GM19372 (cell line): ENCODE results near the gene FTCDNL1.

Experiments
- ATAC-seq: cut with Tn5 transposase; IDR thresholded peaks from one replicate; pipeline ENCODE4 v1.9.1; 2021; ENCODE audit warnings: mild to moderate bottlenecking, low read depth, moderate library complexity; ENCODE audit not compliant: unreplicated experiment

FTCDNL1 gene

DNA sequence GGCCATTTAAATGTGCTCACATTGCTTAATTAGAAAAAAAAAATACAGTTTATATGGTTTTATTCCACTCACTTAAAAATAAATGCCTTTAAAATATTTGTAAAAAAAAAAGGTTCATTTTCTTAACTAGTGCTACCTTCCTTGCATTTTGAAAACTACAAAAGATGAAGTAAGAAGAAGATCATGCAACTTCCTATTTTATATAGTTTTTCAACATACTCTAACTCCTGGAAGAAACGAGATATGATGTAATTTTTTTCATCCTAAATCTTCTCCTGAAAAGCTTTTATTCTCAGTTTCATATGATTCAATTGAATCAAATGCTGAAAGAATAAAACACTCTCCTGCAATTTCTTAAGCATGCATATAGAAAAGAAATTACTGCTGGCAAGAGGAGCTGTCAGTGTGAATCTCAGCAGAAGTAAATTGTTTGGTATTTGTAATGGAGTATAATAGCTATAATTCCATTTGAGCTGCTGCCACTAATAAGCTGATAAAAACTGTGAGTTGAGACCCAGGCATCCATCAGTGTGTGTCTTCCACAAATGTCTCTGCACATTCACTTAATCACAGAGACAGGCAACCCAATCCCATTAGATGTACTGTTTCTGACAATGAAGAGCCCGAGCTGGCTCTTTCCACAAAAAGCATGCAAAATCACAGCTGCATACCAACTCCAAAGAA lies 3.7 kb downstream of the FTCDNL1 start:
- no peak for ATAC-seq

DNA sequence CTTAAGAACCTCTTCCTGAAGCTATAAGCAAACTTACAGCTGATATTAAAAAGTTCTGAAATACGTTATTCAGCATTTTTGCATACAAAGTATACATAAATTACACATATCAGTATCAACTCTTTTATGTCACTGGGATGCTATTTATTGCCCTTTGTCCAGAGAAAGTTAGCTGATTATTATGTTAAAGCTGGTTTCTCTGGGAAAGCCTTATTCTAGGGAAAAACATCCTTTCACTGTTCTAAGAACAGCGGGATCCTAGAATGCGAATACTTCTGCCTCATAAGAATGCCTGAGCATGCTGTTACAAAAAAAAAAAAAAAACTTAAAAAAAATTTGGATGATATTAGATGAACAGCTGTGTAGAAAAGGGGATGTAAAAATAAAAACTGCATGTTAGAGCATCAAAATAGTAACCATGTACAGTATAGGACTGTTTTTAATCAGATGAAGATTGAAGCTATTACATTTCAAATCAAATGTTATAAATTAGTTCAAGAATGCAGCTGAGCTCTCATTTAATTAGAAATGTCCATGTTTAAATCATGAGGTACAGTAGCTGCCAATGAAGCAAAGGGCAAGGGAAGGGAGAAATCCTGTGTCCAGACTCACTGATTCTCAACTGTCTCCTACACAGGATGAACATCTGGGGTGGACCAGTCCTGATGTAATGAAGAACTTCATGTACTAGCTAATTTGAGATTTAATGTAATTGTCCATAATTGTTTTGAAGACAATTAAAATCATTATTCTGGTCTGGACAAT lies 8.2 kb downstream of the FTCDNL1 start:
- ATAC-seq, result no peak

DNA sequence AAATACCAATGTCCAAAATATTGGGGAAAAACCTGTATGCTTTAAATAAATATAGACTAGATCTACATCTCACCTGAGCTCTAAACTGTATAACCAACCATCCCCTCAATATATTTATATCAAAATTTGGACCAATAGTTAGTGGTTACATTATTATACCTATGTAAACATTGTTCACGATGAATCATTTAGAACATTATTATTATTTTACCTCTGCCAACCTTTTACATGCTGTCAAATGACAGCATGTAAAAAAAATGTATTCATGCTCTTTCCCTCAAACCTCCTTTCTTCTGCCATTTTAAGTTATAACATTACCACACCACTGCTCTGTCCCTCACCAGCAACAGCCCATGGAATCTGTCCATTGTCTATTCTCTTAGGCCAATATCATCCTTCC lies 9.6 kb downstream of the FTCDNL1 start:
- ATAC-seq, result no peak

DNA sequence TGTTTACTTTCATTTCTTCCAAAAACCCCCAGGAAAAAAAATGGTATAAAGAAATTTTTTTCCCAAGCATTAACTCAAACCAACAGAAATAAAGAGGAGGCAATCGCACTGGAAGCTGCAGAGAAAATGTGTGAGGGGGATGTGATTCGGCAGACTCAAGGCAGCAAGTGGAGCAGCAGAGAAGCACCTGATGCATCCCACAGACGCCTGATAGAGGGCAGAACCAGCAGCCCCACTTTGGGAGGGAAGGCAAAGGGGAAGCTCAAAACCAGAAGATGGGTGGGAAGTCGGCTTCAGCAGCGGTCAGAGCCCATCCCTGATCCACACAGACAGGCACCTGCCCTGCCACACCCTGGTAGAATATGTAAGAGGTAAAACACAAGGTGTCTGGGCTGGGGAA lies 12.6 kb downstream of the FTCDNL1 start:
- no peak for ATAC-seq

DNA sequence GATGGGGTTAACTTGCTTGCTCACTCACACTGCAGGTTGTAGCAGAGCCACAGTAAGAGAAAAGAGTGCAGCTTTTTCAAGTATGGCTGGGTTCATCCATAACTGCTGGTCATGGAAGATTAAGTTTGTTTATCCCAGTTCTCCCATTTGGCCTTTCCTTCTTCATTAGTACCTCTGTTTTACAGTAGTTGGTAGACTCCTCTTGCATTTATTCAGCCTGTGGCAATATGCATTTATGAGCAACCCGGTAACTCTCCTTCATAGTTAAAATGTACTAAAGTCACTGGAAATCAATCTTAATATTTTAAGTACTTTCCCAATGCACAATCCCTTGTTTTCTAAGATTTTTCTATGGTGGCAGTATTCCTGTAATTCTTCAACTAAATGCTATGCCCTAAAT lies 14.0 kb downstream of the FTCDNL1 start:
- ATAC-seq, result no peak

DNA sequence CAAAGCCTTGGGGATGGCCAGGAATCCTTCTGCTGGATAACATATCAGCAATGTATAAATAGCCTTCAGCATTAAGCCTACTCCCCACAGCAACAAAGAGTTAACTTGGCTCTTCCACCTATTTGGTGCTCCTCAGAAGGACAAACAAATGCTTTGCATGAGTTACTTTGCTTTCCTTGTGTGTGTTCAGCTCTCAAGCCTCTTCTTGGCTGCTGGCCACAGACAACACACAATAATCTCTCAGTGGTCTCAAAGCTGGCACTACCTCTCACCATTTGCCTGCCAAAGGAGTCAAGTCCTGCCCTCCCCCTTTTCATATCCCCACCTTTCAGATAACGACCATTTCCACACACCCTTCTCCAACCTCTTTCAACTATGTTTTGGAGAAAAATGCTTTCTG lies 17.5 kb downstream of the FTCDNL1 start:
- no peak for ATAC-seq

DNA sequence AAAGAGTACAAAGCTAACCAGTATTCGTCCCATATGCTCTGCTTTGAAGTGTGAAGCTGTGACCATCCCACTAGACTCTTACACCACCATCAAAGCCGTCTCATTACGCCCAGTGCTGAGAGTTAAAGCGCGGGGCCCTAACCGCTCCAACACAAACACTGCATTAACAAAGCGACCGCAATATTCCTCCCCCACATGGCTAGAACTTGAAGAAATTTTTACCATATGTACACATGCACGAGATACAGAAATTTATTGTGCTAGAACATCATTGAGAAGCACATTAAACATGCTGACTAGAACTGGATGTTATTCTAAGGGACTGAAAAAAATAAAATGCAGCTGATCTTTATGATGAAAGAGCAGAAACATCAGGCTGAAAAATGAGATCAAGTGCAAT lies 20.5 kb downstream of the FTCDNL1 start:
- ATAC-seq, result no peak

DNA sequence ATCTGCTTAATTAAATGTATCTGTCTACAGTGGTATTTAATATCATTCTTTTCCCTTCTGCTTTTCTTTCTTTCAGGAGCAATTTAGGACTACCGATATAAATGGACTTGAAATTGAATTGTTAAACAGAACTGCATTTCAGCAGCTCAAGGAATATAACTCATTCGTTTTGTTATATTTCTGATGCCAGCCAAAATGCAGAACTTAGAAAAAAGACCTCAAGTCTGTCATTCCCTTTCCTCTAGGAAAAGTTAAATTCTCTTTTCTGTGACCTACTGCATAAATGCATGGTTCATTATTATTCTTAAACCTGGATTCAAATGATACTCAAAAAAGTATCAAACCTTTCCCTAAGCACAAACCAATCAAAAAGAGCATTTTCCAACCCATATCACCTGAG lies 21.4 kb downstream of the FTCDNL1 start:
- no peak for ATAC-seq

DNA sequence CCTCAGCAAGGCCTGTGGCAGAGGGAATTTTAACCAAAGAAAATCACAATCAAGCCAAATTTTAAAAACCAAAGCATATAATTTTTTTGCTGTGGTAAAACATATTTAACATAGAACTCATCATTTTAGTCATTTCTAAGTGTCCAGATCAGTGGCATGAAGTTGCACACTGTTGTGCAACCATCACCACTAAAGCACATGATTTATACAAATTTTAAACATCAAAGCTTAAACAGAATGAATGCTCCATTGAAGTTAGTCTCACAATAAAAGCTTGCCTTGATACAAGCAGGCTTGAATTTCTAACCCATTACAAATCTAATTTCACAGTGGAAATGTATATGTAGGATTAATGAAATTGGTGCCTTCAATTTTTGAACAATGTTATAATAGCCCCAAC lies 31.2 kb downstream of the FTCDNL1 start:
- ATAC-seq, result no peak

DNA sequence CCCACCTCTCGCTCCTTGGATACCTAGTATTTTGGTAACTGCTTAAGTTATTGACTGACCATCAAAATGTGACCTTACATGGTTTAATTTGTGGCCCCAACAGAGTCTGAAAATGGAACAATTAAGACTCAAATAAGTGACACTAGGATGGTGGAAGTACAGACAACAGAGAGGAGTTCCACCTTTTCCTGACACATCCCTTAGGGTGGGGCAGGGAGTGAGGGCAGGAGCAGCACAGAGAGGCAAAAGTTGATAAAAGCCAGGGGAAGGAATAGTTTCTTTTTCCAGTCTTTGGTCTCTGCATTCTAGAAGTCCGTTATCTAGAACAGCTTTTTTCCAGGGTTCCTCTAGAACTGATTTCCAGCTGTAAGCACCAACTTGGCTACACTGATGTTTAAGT lies 32.2 kb downstream of the FTCDNL1 start:
- ATAC-seq, result no peak

DNA sequence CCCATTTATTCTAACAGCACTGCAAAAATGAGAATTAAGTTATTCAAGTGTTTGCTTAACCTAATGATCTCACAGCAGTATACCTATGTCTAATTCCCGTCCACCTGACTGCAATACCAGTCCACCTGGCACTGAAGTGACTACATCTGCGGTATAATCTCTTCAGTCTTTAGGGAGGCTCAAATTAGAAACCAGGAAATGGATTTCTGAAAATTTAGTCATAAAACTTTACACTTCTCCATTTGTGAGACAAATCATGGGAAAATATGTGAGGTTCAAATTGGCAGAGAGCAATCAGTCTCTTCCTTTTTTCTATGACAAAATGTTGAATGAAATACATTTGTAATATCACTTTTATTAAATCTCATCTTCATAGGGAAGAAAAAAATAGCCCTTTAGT lies 33.0 kb downstream of the FTCDNL1 start:
- no peak for ATAC-seq

DNA sequence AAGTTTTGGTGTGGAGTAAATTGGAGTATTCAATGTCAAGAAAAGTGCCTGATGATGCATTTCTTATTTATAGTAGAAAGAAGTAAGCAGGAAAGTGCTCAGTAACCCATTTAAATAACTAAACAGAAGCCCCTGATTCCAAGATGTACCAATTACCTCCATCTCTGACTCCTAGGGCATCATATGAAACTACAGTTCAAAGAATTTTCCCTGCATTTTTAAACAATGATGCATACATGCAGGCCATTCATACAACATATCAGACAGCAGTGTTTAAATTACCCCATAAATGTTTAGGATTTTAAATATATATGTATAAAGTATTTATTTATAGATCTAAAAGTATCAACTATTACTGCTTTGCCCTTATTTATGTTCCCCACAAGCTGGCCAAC lies 36.2 kb downstream of the FTCDNL1 start:
- ATAC-seq, result no peak

DNA sequence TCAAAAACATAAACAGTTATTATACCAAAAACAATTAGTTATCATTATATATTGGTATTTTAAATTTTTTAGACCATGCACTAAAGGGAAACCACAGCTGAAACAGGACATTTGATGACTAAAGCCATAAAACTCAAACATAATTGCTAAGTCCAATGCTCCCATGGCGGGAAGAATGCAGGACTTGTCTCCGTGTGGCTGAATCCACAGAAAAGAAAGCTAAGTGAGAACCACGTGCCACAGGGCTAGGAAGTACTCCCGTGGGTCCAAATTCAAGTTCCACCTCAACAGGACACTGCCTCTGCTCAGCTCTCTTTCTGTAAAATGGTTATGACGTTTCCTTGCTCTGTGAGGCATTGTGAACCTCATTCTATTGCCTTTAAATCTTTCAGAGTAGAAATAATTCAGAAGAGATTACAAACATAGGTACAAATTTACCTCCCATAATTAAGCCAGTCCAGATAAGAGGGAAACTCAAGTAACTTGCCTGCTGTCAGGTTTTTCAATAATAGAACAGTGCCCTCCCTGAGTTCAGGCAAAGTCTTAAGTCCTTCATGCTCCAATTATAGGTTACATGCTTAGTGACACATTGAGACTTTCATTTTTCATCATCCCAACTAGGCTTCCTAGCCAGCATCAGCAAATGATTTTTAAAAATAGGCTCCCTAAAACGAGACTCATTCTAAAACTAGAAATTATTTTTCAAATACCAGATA lies 36.7 kb downstream of the FTCDNL1 start:
- no peak for ATAC-seq

DNA sequence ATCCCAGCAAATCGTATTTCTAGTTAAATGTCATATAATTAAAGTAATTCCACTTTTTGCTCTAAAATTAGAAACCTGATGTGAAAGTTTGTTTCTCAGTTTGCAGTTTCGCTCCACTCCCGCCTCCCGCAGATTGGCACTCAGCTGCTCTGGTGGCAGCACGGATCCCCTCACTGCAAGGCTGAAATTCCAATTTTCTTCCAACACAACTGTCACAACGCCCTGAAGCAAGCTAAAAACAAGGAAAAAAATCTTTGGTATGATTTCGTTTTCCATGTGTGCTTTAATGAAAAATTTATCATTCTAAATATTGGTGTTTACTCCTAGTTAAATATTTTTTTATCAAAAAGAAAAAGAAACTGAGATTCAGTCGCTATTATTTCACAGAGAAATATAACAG lies 38.5 kb downstream of the FTCDNL1 start:
- no peak for ATAC-seq

DNA sequence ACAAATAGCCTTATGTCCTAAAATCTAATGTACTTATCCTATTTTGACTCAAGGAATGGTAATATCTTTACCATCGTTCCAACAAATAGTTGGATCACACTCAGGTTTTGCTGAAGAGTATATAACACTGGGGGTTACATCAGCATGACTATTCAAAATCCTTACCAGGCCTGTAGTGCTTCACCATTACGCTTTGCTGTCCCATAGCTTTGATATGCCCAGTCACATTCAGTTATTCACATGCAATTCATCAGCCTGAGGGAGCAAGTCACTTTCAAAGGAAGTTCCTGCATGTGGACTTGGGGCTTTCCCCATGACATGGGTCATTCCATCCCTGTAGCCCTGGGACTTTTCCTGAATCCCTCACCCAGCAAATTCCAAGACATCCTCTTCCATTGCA lies 39.6 kb downstream of the FTCDNL1 start:
- ATAC-seq, result no peak

DNA sequence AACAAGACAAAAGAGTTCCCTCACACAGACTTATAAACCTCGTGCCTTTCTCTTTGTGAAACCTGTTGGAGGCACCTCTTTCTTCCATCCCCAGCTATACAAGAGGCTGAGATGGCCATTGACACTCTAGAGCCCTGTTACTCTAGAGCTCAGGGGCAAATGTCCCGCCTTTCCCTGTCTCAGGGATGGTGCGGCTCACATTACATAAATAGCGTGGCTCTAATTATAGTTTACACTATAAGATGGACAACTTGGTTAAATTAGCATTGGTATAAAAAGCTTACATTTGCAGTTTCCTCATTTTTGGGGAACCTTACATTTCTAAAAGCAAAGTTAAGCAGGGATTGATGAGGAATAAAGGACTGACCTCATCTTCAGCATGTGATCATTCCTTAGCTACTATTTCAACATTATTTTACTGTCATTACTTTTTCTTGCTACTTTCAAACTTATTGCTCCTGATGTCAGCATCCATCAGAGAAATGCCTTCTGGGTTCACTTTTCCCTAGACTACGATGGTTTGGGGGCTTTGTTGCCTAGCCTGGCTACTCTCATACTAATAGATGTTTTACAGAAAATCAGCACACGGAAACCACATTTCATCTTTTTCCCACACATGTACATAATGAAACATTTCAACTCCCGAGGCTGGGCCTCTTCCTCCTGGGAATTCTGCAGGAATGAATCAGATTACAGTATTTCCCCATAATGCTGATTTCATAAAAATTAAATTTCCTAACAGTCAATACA lies 40.4 kb downstream of the FTCDNL1 start:
- ATAC-seq, result no peak

DNA sequence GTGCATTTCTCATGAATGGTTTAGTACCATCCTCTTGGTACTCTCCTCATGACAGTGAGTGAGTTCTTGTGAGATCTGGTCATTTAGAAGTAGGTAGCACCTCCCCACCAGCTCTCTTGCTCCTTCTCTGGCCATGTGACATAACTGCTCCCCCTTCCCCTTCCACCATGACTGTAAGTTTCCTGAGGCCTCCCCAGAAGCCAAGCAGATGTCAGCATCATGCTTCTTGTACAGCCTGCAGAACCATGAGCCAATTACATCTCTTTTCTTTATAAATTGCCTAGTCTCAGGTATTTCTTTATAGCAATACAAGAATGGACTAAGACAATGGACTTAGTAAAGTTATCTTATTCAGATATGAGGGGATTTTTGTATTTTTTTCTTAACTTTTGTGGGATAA lies 43.0 kb downstream of the FTCDNL1 start:
- ATAC-seq, result no peak

DNA sequence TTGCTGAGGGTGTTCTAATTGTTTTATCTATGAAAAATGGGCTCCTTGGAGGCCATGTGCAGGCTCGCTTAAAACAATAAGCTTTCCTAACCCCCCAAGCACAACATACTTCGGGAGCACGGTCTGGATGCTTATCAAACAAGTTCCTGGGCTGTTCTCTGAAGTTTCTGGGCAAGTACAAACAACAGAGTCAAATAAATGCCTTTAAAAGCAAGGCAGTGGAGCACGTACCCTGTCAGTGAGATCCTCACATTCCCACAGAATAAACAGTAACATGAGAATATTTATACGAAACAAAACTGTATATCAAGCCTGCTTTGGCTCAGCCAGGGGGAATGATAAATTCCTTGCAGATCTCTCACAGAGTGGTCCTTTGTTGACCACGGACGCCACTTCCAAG lies 44.8 kb downstream of the FTCDNL1 start:
- no peak for ATAC-seq

DNA sequence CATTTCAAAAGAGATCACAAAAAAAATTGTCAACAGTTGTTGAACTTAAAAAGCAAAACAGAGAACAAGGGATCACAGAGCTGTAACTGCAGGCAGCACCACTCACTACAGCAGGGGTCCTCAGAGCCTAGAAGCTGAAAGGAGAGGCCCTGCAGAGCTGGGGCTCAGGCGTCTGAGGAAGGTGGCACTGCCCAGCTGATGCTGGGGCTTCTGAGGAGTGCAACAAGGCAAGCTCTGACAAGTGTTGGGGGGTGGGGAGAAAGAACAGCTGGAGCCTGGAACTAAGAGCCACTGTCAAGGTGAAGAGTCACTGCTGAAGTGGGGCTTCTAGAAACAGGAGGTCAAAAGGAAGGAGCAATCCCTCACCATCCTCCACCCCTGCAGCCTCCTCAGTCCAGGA lies 46.2 kb downstream of the FTCDNL1 start:
- no peak for ATAC-seq

DNA sequence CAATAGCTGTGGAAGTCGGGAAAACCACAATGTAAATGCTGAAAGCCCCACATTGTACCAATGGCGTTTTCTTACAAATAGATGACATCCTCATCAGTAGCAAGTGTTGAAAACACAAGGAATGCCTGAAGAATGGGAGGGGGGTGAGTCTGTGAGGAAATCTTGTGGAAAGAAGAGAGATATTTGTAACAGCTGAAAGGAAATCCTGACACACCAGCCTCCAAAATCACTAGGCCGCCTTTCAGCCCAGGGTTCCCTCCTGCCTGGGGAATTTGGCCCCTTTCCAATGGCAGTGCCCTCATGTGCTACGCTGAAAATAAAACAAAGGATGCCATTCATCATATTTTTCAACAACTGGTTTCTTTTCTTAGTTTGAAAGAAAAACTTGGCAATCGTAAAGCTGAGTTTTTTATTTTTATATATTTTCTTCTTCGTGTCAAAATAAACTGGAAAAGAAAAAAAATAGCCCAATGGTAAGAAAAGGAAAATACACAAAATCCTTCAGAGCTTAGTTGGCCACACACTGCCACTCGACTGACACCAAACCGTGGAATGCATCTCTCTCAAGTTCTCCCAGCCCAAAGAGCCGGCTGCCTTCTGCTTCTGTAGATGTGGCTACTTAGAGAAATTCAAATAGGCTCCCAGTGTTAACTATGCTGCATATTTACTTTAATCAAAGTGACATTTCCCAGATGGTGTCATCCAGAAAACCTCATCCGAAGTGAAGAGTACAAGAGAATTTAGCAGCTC lies 52.0 kb downstream of the FTCDNL1 start:
- ATAC-seq, result no peak
